Right lobe of liver (tissue), 4 donors: ENCODE measurements around the gene SERINC2.

Experiments used
- CTCF ChIP-seq, 4 donors: fragments of 200-600 bp in 3 of 4; fragments of 450-650 bp in 1 of 4; IDR thresholded peaks; one replicate each; pipeline versions ENCODE4 v1.5.1 to v1.8.0; 2016 to 2022; ENCODE audit warnings: antibody characterized with exemption in 4 of 4, mild to moderate bottlenecking in 2 of 4
- POLR2A ChIP-seq: fragments of 450-650 bp; IDR thresholded peaks from one replicate; pipeline ENCODE4 v1.6.1; 2017; ENCODE audit warnings: antibody characterized with exemption, mild to moderate bottlenecking
- donor health status: DM: no; HTN: no; CAD: no.
- donor health status: DM: no; HTN: no; CAD: no.
- donor health status: DM: no; HTN: yes; CAD: no.

DNA sequence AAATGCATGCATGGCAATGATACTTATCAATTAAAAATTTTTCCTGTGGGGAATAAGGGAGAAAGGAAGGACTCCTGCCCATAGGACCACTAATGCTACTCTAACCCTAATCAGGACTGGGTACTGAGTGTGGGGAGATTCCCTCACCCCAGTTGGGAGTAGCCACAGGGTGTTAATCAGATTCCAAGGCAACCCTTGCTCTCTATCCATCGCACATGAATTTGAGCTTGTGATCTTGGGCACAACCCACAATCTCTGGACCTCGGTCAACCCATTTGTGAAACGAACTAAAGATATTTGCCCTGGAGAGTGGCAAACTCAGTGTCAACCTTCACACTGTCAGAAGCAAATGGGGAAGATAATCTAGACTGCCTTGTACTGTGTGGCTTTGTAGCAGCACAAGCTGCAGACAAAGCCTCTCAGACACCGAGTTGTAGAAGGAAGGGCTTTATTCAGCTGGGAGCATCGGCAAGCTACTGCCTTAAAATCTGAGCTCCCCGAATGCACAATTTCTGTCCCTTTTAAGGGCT, 69.5 kb downstream of the SERINC2 start:
- no peak for TF ChIP-seq CTCF (IDR thresholded peaks at IDR 0.05)
- TF ChIP-seq POLR2A: no peak
